ENCODE measurements around the gene MAGED2. TPM values are rescaled to one million over a fixed set of nuclear protein-coding genes. Genes with fewer than 3 reads are reported as not detected.
A peak's percentile ranks its signal among the peaks of the same experiment; 100 is the strongest.
"Not testable (repeated sequence)": the region's sequence is repeated elsewhere in the genome, so short reads cannot be mapped to it uniquely, and the experiment has no call there.

The MAGED2 gene
- polyA plus RNA-seq (2011; rRNA removed), result 364 and 368 TPM in 2 replicates
- 148 and 171 TPM in 2 replicates for polyA minus RNA-seq (2011; rRNA and poly(A)+ RNA removed)

GRCh38 chrX:54807524-54808108 lies at the start of gene MAGED2:
Gene MAGED2, plus strand, starts transcription at chrX:54807745. Its CDS starts 1,587 bp downstream, at chrX:54809332.
- POLR2A ChIA-PET, result interaction anchor here (0.6 to 0.9 kb wide), 3 partner anchors 167 to 627 kb away, joined by 3 to 5 read pairs (median 3); no protein-coding TSS in a partner anchor
- no peak for DNase-seq (ENCODE audit: low read depth, low spot score)
- Histone ChIP-seq H3K27me3 (ENCODE audit: control insufficient read depth, insufficient read depth, low read length) (no peaks in the 10 kb centered on the region), H3K4me3 (ENCODE audit: low read depth, low read length) (peak within 1 kb of the TSS; percentile 71), H3K9me3 (ENCODE audit: control insufficient read depth, insufficient read depth, low read length) (no peaks in the 10 kb centered on the region), H3K27ac (ENCODE audit: low read depth, low read length) (peak within 1 kb of the TSS; percentile 81)
- CTCF ChIA-PET, result interaction anchor here (1.2 kb wide), 1 partner anchor 167 kb away, joined by 4 read pairs; no protein-coding TSS in a partner anchor
- TF ChIP-seq CTCF (IDR thresholded peaks at IDR 0.05; ENCODE audit: low read depth, low read length), result no peak

- no peak for DNase-seq (ENCODE audit: low read depth, low spot score)
- H3K4me3 ChIP-seq (ENCODE audit: low read depth, low read length), result no peak overlapping the region
- no peak overlapping the region for H3K27ac ChIP-seq (ENCODE audit: low read depth, low read length)
- no peaks in the 10 kb centered on the region for H3K9me3 ChIP-seq (ENCODE audit: control insufficient read depth, insufficient read depth, low read length)
- POLR2A ChIA-PET, result no interaction called here
- no peaks in the 10 kb centered on the region for H3K27me3 ChIP-seq (ENCODE audit: control insufficient read depth, insufficient read depth, low read length)
- CTCF ChIA-PET, result no interaction called here
- no peak for TF ChIP-seq CTCF (IDR thresholded peaks at IDR 0.05; ENCODE audit: low read depth, low read length)
Observed at GRCh38 chrX:54758114-54759055, 49.2 kb upstream of the MAGED2 start.

- H3K27me3 ChIP-seq (ENCODE audit: control insufficient read depth, insufficient read depth, low read length); H3K27ac ChIP-seq (ENCODE audit: low read depth, low read length); CTCF ChIA-PET; POLR2A ChIA-PET; H3K9me3 ChIP-seq (ENCODE audit: control insufficient read depth, insufficient read depth, low read length); DNase-seq (ENCODE audit: low read depth, low spot score); H3K4me3 ChIP-seq (ENCODE audit: low read depth, low read length): not testable (repeated sequence)
Observed at GRCh38 chrX:54774391-54775094, 33.0 kb upstream of the MAGED2 start.

GRCh38 chrX:54776061-54776460 lies 31.5 kb upstream of the MAGED2 start:
- ChIA-PET CTCF (no interaction called here), POLR2A (no interaction called here)
- no peak overlapping the region for H3K27ac ChIP-seq (ENCODE audit: low read depth, low read length)

More at GRCh38 chrX:54776061-54776460, 31.5 kb upstream of the MAGED2 start:
- Histone ChIP-seq H3K9me3 (ENCODE audit: control insufficient read depth, insufficient read depth, low read length) (no peaks in the 10 kb centered on the region), H3K4me3 (ENCODE audit: low read depth, low read length) (no peak overlapping the region), H3K27me3 (ENCODE audit: control insufficient read depth, insufficient read depth, low read length) (no peaks in the 10 kb centered on the region)
- no peak for DNase-seq (ENCODE audit: low read depth, low spot score)
- no peak for TF ChIP-seq CTCF (IDR thresholded peaks at IDR 0.05; ENCODE audit: low read depth, low read length)

All from AG04450 (cell line).